Measurements from ENCODE around the gene PDZD7. TPM values are rescaled to one million over a fixed set of nuclear protein-coding genes. Genes with fewer than 3 reads are reported as not detected.

Gene PDZD7
- polyA plus RNA-seq, 3 donors from 2014 or later = 0.28 to 1.1 TPM; not detected in 1

- Mint-ChIP-seq H3K4me1 (peaks cover 35 to 41% of the 10 kb centered on the region in 2 donors), H3K27ac (no peak overlapping the region), H3K9me3 (no peaks in the 10 kb centered on the region), H3K4me3 (peak overlapping the region in 4 of 5 donors; percentile 7 to 51 (median 26)), H3K36me3 (no peaks in the 10 kb centered on the region), H3K27me3 (ENCODE audit: low read depth in 3 of 3) (peaks cover 21 to 30% (median 30%) of the 10 kb centered on the region in 3 donors)
- DNase-seq = no peak
These were observed 34.7 kb upstream of the PDZD7 start for GRCh38 chr10:101065481-101066145.

- Mint-ChIP-seq H3K4me3 (peak overlapping the region in 2 of 5 donors; percentile 14 to 45), H3K36me3 (no peaks in the 10 kb centered on the region), H3K27ac (no peak overlapping the region), H3K27me3 (ENCODE audit: low read depth in 3 of 3) (peaks cover 25 to 34% (median 30%) of the 10 kb centered on the region in 3 donors), H3K9me3 (no peaks in the 10 kb centered on the region), H3K4me1 (peaks cover 46% of the 10 kb centered on the region in 2 donors)
- DNase-seq = no peak
These were observed 33.6 kb upstream of the PDZD7 start for GRCh38 chr10:101064415-101065030.

GRCh38 chr10:101063548-101064414 is 32.9 kb upstream of the PDZD7 start:
- no peaks in the 10 kb centered on the region for H3K36me3 Mint-ChIP-seq
- no peaks in the 10 kb centered on the region for H3K9me3 Mint-ChIP-seq
- peaks cover 22 to 34% (median 30%) of the 10 kb centered on the region in 3 donors for H3K27me3 Mint-ChIP-seq (ENCODE audit: low read depth in 3 of 3)
- peak overlapping the region in 1 of 6 donors; percentile 74 for H3K27ac Mint-ChIP-seq
- H3K4me3 Mint-ChIP-seq = peak overlapping the region; percentile 22 to 65 (median 51)
- peaks cover 46% of the 10 kb centered on the region in 2 donors for H3K4me1 Mint-ChIP-seq
- DNase-seq = no peak

- no peak for DNase-seq
- Mint-ChIP-seq H3K36me3 (no peaks in the 10 kb centered on the region), H3K4me3 (peak overlapping the region in 4 of 5 donors; percentile 14 to 51 (median 30)), H3K27me3 (ENCODE audit: low read depth in 3 of 3) (peaks cover 22 to 32% (median 30%) of the 10 kb centered on the region in 3 donors), H3K4me1 (peaks cover 46% of the 10 kb centered on the region in 2 donors), H3K9me3 (no peaks in the 10 kb centered on the region), H3K27ac (no peak overlapping the region)
These were observed 32.2 kb upstream of the PDZD7 start for GRCh38 chr10:101063050-101063525.

- Mint-ChIP-seq H3K4me3 (peak overlapping the region; percentile 64 to 93 (median 67)), H3K27ac (peak overlapping the region in 4 of 6 donors; percentile 55 to 91 (median 77)), H3K36me3 (no peaks in the 10 kb centered on the region), H3K9me3 (no peaks in the 10 kb centered on the region), H3K4me1 (peaks cover 40 to 42% of the 10 kb centered on the region in 2 donors), H3K27me3 (ENCODE audit: low read depth in 3 of 3) (peaks cover 20 to 29% (median 27%) of the 10 kb centered on the region in 3 donors)
- peak; percentile 45 to 57 (median 56) for DNase-seq
These were observed 31.5 kb upstream of the PDZD7 start for GRCh38 chr10:101062232-101063049.

GRCh38 chr10:101061624-101062231 is 30.8 kb upstream of the PDZD7 start, which contains the start of gene KAZALD1:
Gene KAZALD1 (plus strand): TSS chr10:101061989. CDS start chr10:101062593, 604 bp downstream.
- H3K27ac Mint-ChIP-seq = peak within 1 kb of the TSS; percentile 91 to 98 (median 94)
- peak within 1 kb of the TSS; percentile 93 to 97 (median 95) for H3K4me3 Mint-ChIP-seq
- no peak for DNase-seq
- H3K4me1 Mint-ChIP-seq = peaks cover 37 to 39% of the 10 kb centered on the region in 2 donors
- peaks cover 20 to 26% (median 24%) of the 10 kb centered on the region in 3 donors for H3K27me3 Mint-ChIP-seq (ENCODE audit: low read depth in 3 of 3)
- H3K36me3 Mint-ChIP-seq = no peaks in the 10 kb centered on the region
- no peaks in the 10 kb centered on the region for H3K9me3 Mint-ChIP-seq

- peak; percentile 74 to 94 (median 75) for DNase-seq
- Mint-ChIP-seq H3K4me1 (peaks cover 31 to 36% of the 10 kb centered on the region in 2 donors), H3K9me3 (no peaks in the 10 kb centered on the region), H3K27ac (peak overlapping the region; percentile 91 to 98 (median 94)), H3K27me3 (ENCODE audit: low read depth in 3 of 3) (peaks cover 19 to 22% (median 19%) of the 10 kb centered on the region in 3 donors), H3K4me3 (peak overlapping the region; percentile 93 to 97 (median 95)), H3K36me3 (no peaks in the 10 kb centered on the region)
These were observed 30.2 kb upstream of the PDZD7 start for GRCh38 chr10:101060951-101061623.

GRCh38 chr10:101060036-101060950 is 29.4 kb upstream of the PDZD7 start:
- no peaks in the 10 kb centered on the region for H3K36me3 Mint-ChIP-seq
- no peaks in the 10 kb centered on the region for H3K9me3 Mint-ChIP-seq
- peak overlapping the region; percentile 91 to 98 (median 94) for H3K27ac Mint-ChIP-seq
- peaks cover 29 to 32% of the 10 kb centered on the region in 2 donors for H3K4me1 Mint-ChIP-seq
- peak; percentile 83 to 94 (median 94) for DNase-seq
- peak overlapping the region; percentile 93 to 97 (median 95) for H3K4me3 Mint-ChIP-seq
- H3K27me3 Mint-ChIP-seq (ENCODE audit: low read depth in 3 of 3) = peaks cover 11 to 17% (median 12%) of the 10 kb centered on the region in 3 donors

- peaks cover 3 to 18% (median 5%) of the 10 kb centered on the region in 3 donors for H3K27me3 Mint-ChIP-seq (ENCODE audit: low read depth in 3 of 3)
- H3K4me3 Mint-ChIP-seq = no peak overlapping the region
- H3K27ac Mint-ChIP-seq = no peak overlapping the region
- no peaks in the 10 kb centered on the region for H3K36me3 Mint-ChIP-seq
- DNase-seq = no peak
- no peaks in the 10 kb centered on the region for H3K9me3 Mint-ChIP-seq
- H3K4me1 Mint-ChIP-seq = peaks cover 8 to 16% of the 10 kb centered on the region in 2 donors
These were observed 25.6 kb upstream of the PDZD7 start for GRCh38 chr10:101056365-101057151.

GRCh38 chr10:101055411-101055810 is 24.5 kb upstream of the PDZD7 start:
- Mint-ChIP-seq H3K27me3 (ENCODE audit: low read depth in 3 of 3) (peaks cover 3 to 10% (median 4%) of the 10 kb centered on the region in 3 donors), H3K27ac (no peak overlapping the region), H3K4me3 (no peak overlapping the region), H3K36me3 (no peaks in the 10 kb centered on the region), H3K4me1 (peaks cover 6 to 17% of the 10 kb centered on the region in 2 donors), H3K9me3 (no peaks in the 10 kb centered on the region)
- DNase-seq = no peak
